HCT116 (cell line): ENCODE measurements around the gene PXT1. TPM values are rescaled to one million over a fixed set of nuclear protein-coding genes. Genes with fewer than 3 reads are reported as not detected.

Experiments
- ATAC-seq: fragments of 200-7000 bp; cut with Tn5 transposase; 2 replicates; pipeline ENCODE4 v1.9.1; 2020; ENCODE audit warnings: mild to moderate bottlenecking, moderate library complexity
- BruUV-seq: library from RNA; stranded (reverse); fragments of 400-500 nt; replicated peaks from 2 replicates; lab custom pipeline; 2021; lab: Mats Ljungman, UMichigan
- CTCF ChIA-PET: fragments of 300-600 bp; sonication (Branson Sonifier 250); formaldehyde crosslinking; loops from one replicate; lab custom pipeline; 2021; ENCODE audit warnings: antibody characterized with exemption; lab: Charles Lee
- POLR2A ChIA-PET: fragments of 300-600, 350-600 bp; sonication (Branson Sonifier 250); formaldehyde crosslinking; loops from one replicate; lab custom pipeline; 2021; ENCODE audit warnings: antibody characterized with exemption; lab: Charles Lee
- RAD21 ChIA-PET, 2 experiments: fragments of 300-600 bp; sonication (Branson Sonifier 250); formaldehyde crosslinking; loops; one replicate each; lab custom pipeline; 2023; ENCODE audit warnings: low total read pairs in 2 of 2; ENCODE audit not compliant: uncharacterized antibody in 2 of 2, unreplicated experiment in 2 of 2, low non-redundant PET in 1 of 2; lab: Charles Lee
- DNase-seq: peaks from one replicate; pipeline ENCODE4 v3.0.0-alpha.2; 2010; ENCODE audit warnings: low read depth, low spot score
- H2AFZ ChIP-seq: fragments of 200-600 bp; shearing (Covaris generic), sonication (generic); 2 replicates; pipeline ENCODE4 v1.6.1; 2017; ENCODE audit warnings: low read depth, mixed run types, mixed read lengths, antibody characterized with exemption, low read length; ENCODE audit not compliant: poor library complexity, severe bottlenecking
- H3K27ac ChIP-seq: 2 replicates; pipeline ENCODE4 v1.5.1; 2012; ENCODE audit warnings: low read depth, low read length
- H3K27me3 ChIP-seq: fragments of 200-600 bp; sonication (generic); 2 replicates; pipeline ENCODE4 v1.6.1; 2016; ENCODE audit warnings: mixed run types, low read length, mixed read lengths; ENCODE audit not compliant: insufficient read depth
- H3K36me3 ChIP-seq, 2 experiments: fragments of 200-500 bp in 1 of 2; fragments of 200-600 bp in 1 of 2; sonication (Bioruptor generic) in 1 of 2; sonication (generic) in 1 of 2; 2 replicates each; pipeline versions ENCODE4 v1.5.1 to v1.6.1; 2014 to 2016; ENCODE audit warnings: low read length in 2 of 2, inconsistent platforms in 1 of 2, mixed read lengths in 1 of 2, mixed run types in 1 of 2; ENCODE audit not compliant: insufficient read depth in 2 of 2, control insufficient read depth in 1 of 2
- H3K4me1 ChIP-seq, 2 experiments: fragments of 200-600 bp in 1 of 2; sonication (generic) in 1 of 2; 2 replicates each; pipeline versions ENCODE4 v1.5.1 to v1.6.1; 2012 to 2017; ENCODE audit warnings: low read length in 2 of 2, inconsistent platforms in 1 of 2, mild to moderate bottlenecking in 1 of 2, mixed read lengths in 1 of 2, mixed run types in 1 of 2, moderate library complexity in 1 of 2; ENCODE audit not compliant: insufficient read depth in 2 of 2, control insufficient read depth in 1 of 2
- H3K4me2 ChIP-seq: fragments of 200-600 bp; sonication (generic); 2 replicates; pipeline ENCODE4 v1.6.1; 2017; ENCODE audit warnings: mixed run types, low read length, mixed read lengths
- H3K4me3 ChIP-seq, 2 experiments: fragments of 200-600 bp in 1 of 2; sonication (generic) in 1 of 2; replicated peaks in 1 of 2; 2 replicates each; pipeline ENCODE4 v1.5.1; 2011 to 2016; ENCODE audit warnings: low read length in 2 of 2, control low read depth in 1 of 2, low read depth in 1 of 2, mild to moderate bottlenecking in 1 of 2, mixed read lengths in 1 of 2, mixed run types in 1 of 2
- H3K79me2 ChIP-seq: fragments of 200-600 bp; sonication (generic); 2 replicates; pipeline ENCODE4 v1.6.1; 2017; ENCODE audit warnings: mild to moderate bottlenecking, mixed run types, low read length, moderate library complexity, mixed read lengths; ENCODE audit not compliant: insufficient read depth
- H3K9ac ChIP-seq: fragments of 200-600 bp; sonication (generic); 2 replicates; pipeline ENCODE4 v1.6.1; 2016; ENCODE audit warnings: low read length, mixed read lengths
- H3K9me2 ChIP-seq: fragments of 200-600 bp; sonication (generic), shearing (Covaris generic); 2 replicates; pipeline ENCODE4 v1.6.1; 2017; ENCODE audit warnings: mixed run types, mild to moderate bottlenecking, moderate library complexity; ENCODE audit not compliant: insufficient read depth
- H3K9me3 ChIP-seq, 2 experiments: fragments of 200-500 bp in 1 of 2; fragments of 200-600 bp in 1 of 2; sonication (Bioruptor generic) in 1 of 2; sonication (generic) in 1 of 2; 2 replicates each; pipeline ENCODE4 v1.6.1; 2014 to 2017; ENCODE audit warnings: low read length in 2 of 2, mixed read lengths in 2 of 2, inconsistent platforms in 1 of 2, low read depth in 1 of 2, mild to moderate bottlenecking in 1 of 2, mixed run types in 1 of 2, moderate library complexity in 1 of 2; ENCODE audit not compliant: control insufficient read depth in 1 of 2, insufficient read depth in 1 of 2
- H4K20me1 ChIP-seq: fragments of 200-600 bp; sonication (generic), shearing (Covaris generic); 2 replicates; pipeline ENCODE4 v1.6.1; 2017; ENCODE audit warnings: mixed run types, mild to moderate bottlenecking, moderate library complexity; ENCODE audit not compliant: insufficient read depth
- CBX3 ChIP-seq: IDR thresholded peaks from 2 replicates; pipeline ENCODE4 v1.6.1; 2012; ENCODE audit warnings: low read depth
- ELF1 ChIP-seq: IDR thresholded peaks from 2 replicates; pipeline ENCODE4 v1.6.1; 2012; ENCODE audit warnings: low read depth, borderline replicate concordance
- FOSL1 ChIP-seq: IDR thresholded peaks from 2 replicates; pipeline ENCODE4 v1.6.1; 2012; ENCODE audit warnings: low read depth
- JUND ChIP-seq: IDR thresholded peaks from 2 replicates; pipeline ENCODE4 v1.6.1; 2012
- POLR2A ChIP-seq: IDR thresholded peaks from 2 replicates; pipeline ENCODE4 v1.7.0; 2011; ENCODE audit warnings: borderline replicate concordance; ENCODE audit not compliant: insufficient read depth, insufficient read length; ENCODE audit errors: extremely low read depth
- RAD21 ChIP-seq: IDR thresholded peaks from 2 replicates; pipeline ENCODE4 v1.6.1; 2012; ENCODE audit warnings: low read depth, mild to moderate bottlenecking
- SIN3A ChIP-seq: IDR thresholded peaks from 2 replicates; pipeline ENCODE4 v1.6.1; 2012; ENCODE audit warnings: low read depth
- SP1 ChIP-seq: IDR thresholded peaks from 2 replicates; pipeline ENCODE4 v1.6.1; 2012; ENCODE audit warnings: low read depth
- SRF ChIP-seq: IDR thresholded peaks from 2 replicates; pipeline ENCODE4 v1.6.1; 2012; ENCODE audit warnings: low read depth
- TCF7L2 ChIP-seq: IDR thresholded peaks from 2 replicates; pipeline ENCODE4 v1.7.0; 2011; ENCODE audit warnings: borderline replicate concordance, inconsistent platforms; ENCODE audit not compliant: insufficient read depth, insufficient read length; ENCODE audit errors: extremely low read depth
- YY1 ChIP-seq: IDR thresholded peaks from 2 replicates; pipeline ENCODE4 v1.6.1; 2011; ENCODE audit warnings: low read length, low read depth, moderate library complexity, mild to moderate bottlenecking; ENCODE audit not compliant: insufficient replicate concordance; ENCODE audit errors: extremely low read depth
- intact Hi-C: fragments of 100-400 bp; cut with micrococcal nuclease; formaldehyde crosslinking; loops from 2 replicates; pipeline ENCODE4 v1.10.0; 2022
- total RNA-seq: library from RNA; stranded (reverse); gene quantifications from one replicate; pipeline ENCODE4 v1.2.1, GENCODE V29; 2021; ENCODE audit not compliant: unreplicated experiment
- TF ChIP-seq, protein P1 (sequence below): IDR thresholded peaks from 2 replicates; pipeline ENCODE4 v1.6.1; 2011; ENCODE audit warnings: mild to moderate bottlenecking, low read length, moderate library complexity; ENCODE audit not compliant: insufficient replicate concordance; ENCODE audit errors: extremely low read depth
- TF ChIP-seq, protein P2 (sequence below): IDR thresholded peaks from 2 replicates; pipeline ENCODE4 v1.6.1; 2012
- TF ChIP-seq, protein P3 (sequence below), 3 experiments: fragments of 200-600 bp in 1 of 3; sonication (generic) in 1 of 3; IDR thresholded peaks in 2 of 3; conservative IDR thresholded peaks in 1 of 3; 2 replicates each; pipeline ENCODE4 v1.5.1; 2012 to 2017; ENCODE audit warnings: low read depth in 2 of 3, low read length in 2 of 3, antibody characterized with exemption in 1 of 3, borderline replicate concordance in 1 of 3, control low read depth in 1 of 3, mild to moderate bottlenecking in 1 of 3, mixed read lengths in 1 of 3, mixed run types in 1 of 3, moderate library complexity in 1 of 3; ENCODE audit not compliant: insufficient read depth in 1 of 3

Gene PXT1
- total RNA-seq, 1 experiment from 2014 or later = 0.17 TPM

DNA sequence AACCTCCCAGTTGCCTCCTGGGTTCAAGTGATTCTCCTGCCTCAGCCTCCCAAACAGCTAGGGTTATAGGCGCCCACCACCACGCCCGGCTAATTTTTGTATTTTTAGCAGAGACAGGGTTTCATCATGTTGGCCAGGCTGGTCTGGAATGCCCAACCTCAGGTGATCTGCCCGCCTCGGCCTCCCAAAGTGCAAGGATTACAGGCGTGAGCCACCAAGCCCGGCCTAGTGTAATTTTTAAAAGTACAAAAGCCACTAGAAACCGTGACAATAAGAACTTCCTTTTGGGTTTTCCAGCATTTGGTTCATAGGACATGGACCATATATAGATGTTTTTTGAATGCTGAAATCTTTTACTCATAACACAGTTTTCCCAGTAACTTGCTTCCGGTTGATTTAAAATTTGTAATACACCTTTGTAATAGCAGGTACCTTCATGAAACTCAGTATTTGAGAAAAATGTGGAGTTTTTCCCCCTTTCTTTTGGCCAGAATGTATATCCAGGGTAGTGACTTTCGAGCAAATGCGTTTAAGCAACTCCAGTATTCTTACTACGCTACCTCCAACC is 467 bp downstream of the PXT1 start:
- RAD21 ChIA-PET = no interaction called here

More for the DNA sequence above, 467 bp downstream of the PXT1 start:
- DNase-seq (no peak), ATAC-seq (no peak)
- TF ChIP-seq TCF7L2 (no peak), RAD21 (no peak), CBX3 (no peak), SIN3A (no peak; the same call in 1 of the 2 replicates), YY1 (no peak), POLR2A (no peak), SP1 (no peak), JUND (no peak), ELF1 (no peak), SRF (no peak), FOSL1 (no peak)
- TF ChIP-seq, protein P1, sequence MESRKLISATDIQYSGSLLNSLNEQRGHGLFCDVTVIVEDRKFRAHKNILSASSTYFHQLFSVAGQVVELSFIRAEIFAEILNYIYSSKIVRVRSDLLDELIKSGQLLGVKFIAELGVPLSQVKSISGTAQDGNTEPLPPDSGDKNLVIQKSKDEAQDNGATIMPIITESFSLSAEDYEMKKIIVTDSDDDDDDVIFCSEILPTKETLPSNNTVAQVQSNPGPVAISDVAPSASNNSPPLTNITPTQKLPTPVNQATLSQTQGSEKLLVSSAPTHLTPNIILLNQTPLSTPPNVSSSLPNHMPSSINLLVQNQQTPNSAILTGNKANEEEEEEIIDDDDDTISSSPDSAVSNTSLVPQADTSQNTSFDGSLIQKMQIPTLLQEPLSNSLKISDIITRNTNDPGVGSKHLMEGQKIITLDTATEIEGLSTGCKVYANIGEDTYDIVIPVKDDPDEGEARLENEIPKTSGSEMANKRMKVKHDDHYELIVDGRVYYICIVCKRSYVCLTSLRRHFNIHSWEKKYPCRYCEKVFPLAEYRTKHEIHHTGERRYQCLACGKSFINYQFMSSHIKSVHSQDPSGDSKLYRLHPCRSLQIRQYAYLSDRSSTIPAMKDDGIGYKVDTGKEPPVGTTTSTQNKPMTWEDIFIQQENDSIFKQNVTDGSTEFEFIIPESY = no peak
- TF ChIP-seq, protein P2, sequence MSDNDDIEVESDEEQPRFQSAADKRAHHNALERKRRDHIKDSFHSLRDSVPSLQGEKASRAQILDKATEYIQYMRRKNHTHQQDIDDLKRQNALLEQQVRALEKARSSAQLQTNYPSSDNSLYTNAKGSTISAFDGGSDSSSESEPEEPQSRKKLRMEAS = no peak
- TF ChIP-seq, protein P3, sequence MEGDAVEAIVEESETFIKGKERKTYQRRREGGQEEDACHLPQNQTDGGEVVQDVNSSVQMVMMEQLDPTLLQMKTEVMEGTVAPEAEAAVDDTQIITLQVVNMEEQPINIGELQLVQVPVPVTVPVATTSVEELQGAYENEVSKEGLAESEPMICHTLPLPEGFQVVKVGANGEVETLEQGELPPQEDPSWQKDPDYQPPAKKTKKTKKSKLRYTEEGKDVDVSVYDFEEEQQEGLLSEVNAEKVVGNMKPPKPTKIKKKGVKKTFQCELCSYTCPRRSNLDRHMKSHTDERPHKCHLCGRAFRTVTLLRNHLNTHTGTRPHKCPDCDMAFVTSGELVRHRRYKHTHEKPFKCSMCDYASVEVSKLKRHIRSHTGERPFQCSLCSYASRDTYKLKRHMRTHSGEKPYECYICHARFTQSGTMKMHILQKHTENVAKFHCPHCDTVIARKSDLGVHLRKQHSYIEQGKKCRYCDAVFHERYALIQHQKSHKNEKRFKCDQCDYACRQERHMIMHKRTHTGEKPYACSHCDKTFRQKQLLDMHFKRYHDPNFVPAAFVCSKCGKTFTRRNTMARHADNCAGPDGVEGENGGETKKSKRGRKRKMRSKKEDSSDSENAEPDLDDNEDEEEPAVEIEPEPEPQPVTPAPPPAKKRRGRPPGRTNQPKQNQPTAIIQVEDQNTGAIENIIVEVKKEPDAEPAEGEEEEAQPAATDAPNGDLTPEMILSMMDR (IDR thresholded peaks at IDR 0.05 in 2 of 3, conservative IDR thresholded peaks at IDR 0.05 in 1 of 3; ENCODE audit: borderline replicate concordance in 1 of 3, insufficient read depth in 1 of 3, low read depth in 2 of 3, low read length in 2 of 3) = no peak
- H3K4me3 ChIP-seq = peak overlapping the region; percentile 76 to 84
- peaks cover 43% of the 10 kb centered on the region for H3K79me2 ChIP-seq
- ChIA-PET POLR2A (interaction anchor here (1.1 to 2.0 kb wide), 5 partner anchors 11 to 236 kb away, joined by 3 to 12 read pairs (median 6); partner anchors contain the start of gene CDKN1A), CTCF (interaction anchor here (1.3 kb wide), 1 partner anchor 19 kb away, joined by 3 read pairs; no protein-coding TSS in a partner anchor)
- no peak overlapping the region for H2AFZ ChIP-seq
- H4K20me1 ChIP-seq = no peaks in the 10 kb centered on the region
- no peaks in the 10 kb centered on the region for H3K27me3 ChIP-seq
- no peaks in the 10 kb centered on the region for H3K9me3 ChIP-seq
- peaks cover 19 to 32% of the 10 kb centered on the region in 2 experiments for H3K4me1 ChIP-seq
- H3K9ac ChIP-seq = peak overlapping the region; percentile 80
- peak overlapping the region; percentile 96 for H3K27ac ChIP-seq
- TSS peak; percentile 93 for BruUV-seq
- intact Hi-C loops = loop anchor here (5.0 kb wide), 1 partner anchor 150 kb away; the partner anchor contains the start of gene SRSF3
- H3K36me3 ChIP-seq = no peaks in the 10 kb centered on the region
- peak overlapping the region; percentile 87 for H3K4me2 ChIP-seq
- no peaks in the 10 kb centered on the region for H3K9me2 ChIP-seq
